ENCODE measurements around the gene MMP17. TPM values are rescaled to one million over a fixed set of nuclear protein-coding genes. Genes with fewer than 3 reads are reported as not detected.

The MMP17 gene
- total RNA-seq, 2 experiments from 2014 or later, result not detected

GRCh38 chr12:131832321-131833231 is 4.4 kb downstream of the MMP17 start:
- Histone ChIP-seq H3K79me2 (ENCODE audit: insufficient read depth, low read depth, low read length) (no peaks in the 10 kb centered on the region), H3K9me3 (ENCODE audit: low read length) (no peaks in the 10 kb centered on the region), H3K36me3 (ENCODE audit: insufficient read depth, low read length) (no peaks in the 10 kb centered on the region), H3K9me2 (ENCODE audit: insufficient read depth, low read length) (no peaks in the 10 kb centered on the region), H3K4me1 (ENCODE audit: insufficient read depth, low read length, poor library complexity, severe bottlenecking) (no peaks in the 10 kb centered on the region), H3K27ac (ENCODE audit: low read depth, low read length, poor library complexity, severe bottlenecking) (no peak overlapping the region), H3K4me3 (ENCODE audit: low read depth, low read length, poor library complexity, severe bottlenecking) (no peak overlapping the region), H2AFZ (ENCODE audit: low read length) (no peak overlapping the region), H4K20me1 (ENCODE audit: insufficient read depth, low read length) (no peaks in the 10 kb centered on the region), H3K4me2 (ENCODE audit: low read length) (no peak overlapping the region)
- DNase-seq (ENCODE audit: low spot score), result no peak
- ChIA-PET CTCF (ENCODE audit: unreplicated experiment) (no interaction called here), POLR2A (no interaction called here)
- no peak for TF ChIP-seq EZH2phosphoT487 (IDR thresholded peaks at IDR 0.05; ENCODE audit: borderline replicate concordance, low read depth, low read length)
- TF ChIP-seq CTCF (conservative IDR thresholded peaks at IDR 0.05; ENCODE audit: low read length), result no peak
- BruUV-seq (replicated peaks), result no TSS peak
- intact Hi-C loops (cut with micrococcal nuclease; ENCODE audit: unreplicated experiment), result loop anchor here (5.0 kb wide), 1 partner anchor 225 kb away; no protein-coding TSS in a partner anchor

GRCh38 chr12:131833288-131833895 is 5.2 kb downstream of the MMP17 start:
- CTCF ChIA-PET (ENCODE audit: unreplicated experiment), result no interaction called here
- no peaks in the 10 kb centered on the region for H3K79me2 ChIP-seq (ENCODE audit: insufficient read depth, low read depth, low read length)
- no peak overlapping the region for H3K4me3 ChIP-seq (ENCODE audit: low read depth, low read length, poor library complexity, severe bottlenecking)
- H2AFZ ChIP-seq (ENCODE audit: low read length), result no peak overlapping the region
- no peaks in the 10 kb centered on the region for H3K4me1 ChIP-seq (ENCODE audit: insufficient read depth, low read length, poor library complexity, severe bottlenecking)
- H3K9me3 ChIP-seq (ENCODE audit: low read length), result no peaks in the 10 kb centered on the region
- intact Hi-C loops (cut with micrococcal nuclease; ENCODE audit: unreplicated experiment), result loop anchor here (5.0 kb wide), 1 partner anchor 226 kb away; no protein-coding TSS in a partner anchor
- no peak overlapping the region for H3K4me2 ChIP-seq (ENCODE audit: low read length)
- BruUV-seq (replicated peaks), result no TSS peak
- H4K20me1 ChIP-seq (ENCODE audit: insufficient read depth, low read length), result no peaks in the 10 kb centered on the region
- no peak for TF ChIP-seq CTCF (conservative IDR thresholded peaks at IDR 0.05; ENCODE audit: low read length)
- H3K27ac ChIP-seq (ENCODE audit: low read depth, low read length, poor library complexity, severe bottlenecking), result no peak overlapping the region
- no peaks in the 10 kb centered on the region for H3K9me2 ChIP-seq (ENCODE audit: insufficient read depth, low read length)
- H3K36me3 ChIP-seq (ENCODE audit: insufficient read depth, low read length), result no peaks in the 10 kb centered on the region
- no peak for DNase-seq (ENCODE audit: low spot score)
- POLR2A ChIA-PET, result no interaction called here

Measured in OCI-LY7 (cell line).